Activated CD4-positive, alpha-beta T cell treated with anti-CD3 and anti-CD28 coated beads, Interleukin-2, amount 50 U/mL, for 1 hour (primary cell): ENCODE measurements around the gene BROX.
"Not testable (repeated sequence)": the region's sequence is repeated elsewhere in the genome, so short reads cannot be mapped to it uniquely, and the experiment has no call there.

Experiments used
- DNase-seq: peaks from one replicate; pipeline ENCODE4 v3.0.0-alpha.2; 2020

The BROX gene

GRCh38 chr1:222712253-222713090 lies at the start of gene BROX, which contains the start of gene AIDA:
Gene BROX (plus strand): TSS chr1:222712564. CDS start chr1:222715700, 3,136 bp downstream.
Gene AIDA (minus strand): TSS chr1:222712491. CDS start chr1:222712317, 174 bp downstream.
- peak; percentile 97 for DNase-seq

- DNase-seq, result no peak
Observed at GRCh38 chr1:222663431-222663934, 48.9 kb upstream of the BROX start.

- DNase-seq, result no peak
Observed at GRCh38 chr1:222665964-222666363, 46.4 kb upstream of the BROX start.

GRCh38 chr1:222668184-222668583 lies 44.2 kb upstream of the BROX start:
- DNase-seq, result not testable (repeated sequence)

- not testable (repeated sequence) for DNase-seq
Observed at GRCh38 chr1:222669107-222669506, 43.3 kb upstream of the BROX start.

GRCh38 chr1:222670110-222670509 lies 42.3 kb upstream of the BROX start:
- DNase-seq, result no peak

GRCh38 chr1:222680080-222680479 lies 32.3 kb upstream of the BROX start:
- no peak for DNase-seq

- no peak for DNase-seq
Observed at GRCh38 chr1:222691016-222691415, 21.3 kb upstream of the BROX start.

GRCh38 chr1:222694927-222695326 lies 17.4 kb upstream of the BROX start:
- DNase-seq, result no peak

GRCh38 chr1:222696741-222697140 lies 15.6 kb upstream of the BROX start:
- DNase-seq, result no peak

GRCh38 chr1:222697203-222697602 lies 15.2 kb upstream of the BROX start:
- DNase-seq, result no peak

- no peak for DNase-seq
Observed at GRCh38 chr1:222697826-222698225, 14.5 kb upstream of the BROX start.

GRCh38 chr1:222702210-222702609 lies 10.2 kb upstream of the BROX start:
- no peak for DNase-seq

GRCh38 chr1:222704260-222704659 lies 8.1 kb upstream of the BROX start:
- DNase-seq, result no peak

GRCh38 chr1:222706815-222707214 lies 5.5 kb upstream of the BROX start:
- DNase-seq, result no peak

- no peak for DNase-seq
Observed at GRCh38 chr1:222709700-222710153, 2.6 kb upstream of the BROX start.

GRCh38 chr1:222711319-222712252 lies 778 bp upstream of the BROX start:
- peak; percentile 54 for DNase-seq

GRCh38 chr1:222713091-222713961 lies 962 bp downstream of the BROX start:
- DNase-seq, result peak; percentile 88

- no peak for DNase-seq
Observed at GRCh38 chr1:222716393-222716792, 4.0 kb downstream of the BROX start.

GRCh38 chr1:222728746-222729145 lies 16.4 kb downstream of the BROX start:
- DNase-seq, result no peak

- DNase-seq, result no peak
Observed at GRCh38 chr1:222730866-222731265, 18.5 kb downstream of the BROX start.
